Measurements from ENCODE around the gene LYRM4.

The LYRM4 gene

DNA sequence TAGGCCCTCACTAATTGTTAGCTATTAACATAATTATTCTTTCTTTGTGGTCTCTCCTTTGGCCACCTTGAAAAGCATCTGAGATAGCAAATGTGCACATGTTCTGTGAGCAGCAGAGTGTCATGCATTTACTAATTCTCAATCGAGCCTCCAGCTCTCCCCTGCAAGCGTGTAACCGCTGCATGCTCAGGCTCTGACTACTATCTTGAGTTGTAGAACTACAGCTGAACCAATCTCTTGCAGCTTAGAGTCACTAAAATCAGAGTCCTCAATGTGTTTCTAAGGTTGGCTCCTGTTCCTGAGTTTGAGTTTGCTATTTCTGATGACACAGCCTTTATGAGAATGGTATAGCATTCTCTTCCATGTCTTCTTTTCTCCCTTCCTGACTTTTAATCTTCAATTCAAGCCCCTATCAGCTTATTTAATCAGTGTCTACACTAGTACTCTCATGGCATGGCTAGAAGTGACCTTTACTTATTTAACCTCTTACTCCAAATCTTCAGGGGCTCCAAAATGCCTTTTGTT is 110.1 kb downstream of the LYRM4 start:
- H3K4me3 ChIP-seq (ENCODE audit: low read depth in 1 of 2, low read length in 1 of 2), result no peak overlapping the region
- no peak overlapping the region for H3K27ac ChIP-seq
- TF ChIP-seq, protein P1, sequence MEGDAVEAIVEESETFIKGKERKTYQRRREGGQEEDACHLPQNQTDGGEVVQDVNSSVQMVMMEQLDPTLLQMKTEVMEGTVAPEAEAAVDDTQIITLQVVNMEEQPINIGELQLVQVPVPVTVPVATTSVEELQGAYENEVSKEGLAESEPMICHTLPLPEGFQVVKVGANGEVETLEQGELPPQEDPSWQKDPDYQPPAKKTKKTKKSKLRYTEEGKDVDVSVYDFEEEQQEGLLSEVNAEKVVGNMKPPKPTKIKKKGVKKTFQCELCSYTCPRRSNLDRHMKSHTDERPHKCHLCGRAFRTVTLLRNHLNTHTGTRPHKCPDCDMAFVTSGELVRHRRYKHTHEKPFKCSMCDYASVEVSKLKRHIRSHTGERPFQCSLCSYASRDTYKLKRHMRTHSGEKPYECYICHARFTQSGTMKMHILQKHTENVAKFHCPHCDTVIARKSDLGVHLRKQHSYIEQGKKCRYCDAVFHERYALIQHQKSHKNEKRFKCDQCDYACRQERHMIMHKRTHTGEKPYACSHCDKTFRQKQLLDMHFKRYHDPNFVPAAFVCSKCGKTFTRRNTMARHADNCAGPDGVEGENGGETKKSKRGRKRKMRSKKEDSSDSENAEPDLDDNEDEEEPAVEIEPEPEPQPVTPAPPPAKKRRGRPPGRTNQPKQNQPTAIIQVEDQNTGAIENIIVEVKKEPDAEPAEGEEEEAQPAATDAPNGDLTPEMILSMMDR (IDR thresholded peaks at IDR 0.05), result no peak
- no peaks in the 10 kb centered on the region for H3K4me1 ChIP-seq (ENCODE audit: control insufficient read depth in 1 of 2, insufficient read depth in 1 of 2, low read depth in 1 of 2, low read length in 1 of 2)
- no peaks in the 10 kb centered on the region for H3K9me3 ChIP-seq
- no peaks in the 10 kb centered on the region for H3K27me3 ChIP-seq
- no peaks in the 10 kb centered on the region for H3K36me3 ChIP-seq

- Histone ChIP-seq H3K9me3 (no peaks in the 10 kb centered on the region), H3K27me3 (no peaks in the 10 kb centered on the region), H3K36me3 (no peaks in the 10 kb centered on the region), H3K4me3 (ENCODE audit: low read depth in 1 of 2, low read length in 1 of 2) (no peak overlapping the region), H3K27ac (no peak overlapping the region), H3K4me1 (ENCODE audit: control insufficient read depth in 1 of 2, insufficient read depth in 1 of 2, low read depth in 1 of 2, low read length in 1 of 2) (no peaks in the 10 kb centered on the region)
- TF ChIP-seq, protein P1 (IDR thresholded peaks at IDR 0.05), result no peak
Measured at GRCh38 chr6:5149891-5150290, 110.9 kb downstream of the LYRM4 start.

- no peaks in the 10 kb centered on the region for H3K9me3 ChIP-seq
- H3K36me3 ChIP-seq, result no peaks in the 10 kb centered on the region
- H3K27ac ChIP-seq, result no peak overlapping the region
- no peaks in the 10 kb centered on the region for H3K27me3 ChIP-seq
- TF ChIP-seq, protein P1 (IDR thresholded peaks at IDR 0.05), result no peak
- H3K4me1 ChIP-seq (ENCODE audit: control insufficient read depth in 1 of 2, insufficient read depth in 1 of 2, low read depth in 1 of 2, low read length in 1 of 2), result no peaks in the 10 kb centered on the region
- no peak overlapping the region for H3K4me3 ChIP-seq (ENCODE audit: low read depth in 1 of 2, low read length in 1 of 2)
Measured at GRCh38 chr6:5149159-5149704, 111.5 kb downstream of the LYRM4 start.

GRCh38 chr6:5146398-5146797 is 114.4 kb downstream of the LYRM4 start:
- no peak overlapping the region for H3K4me3 ChIP-seq (ENCODE audit: low read depth in 1 of 2, low read length in 1 of 2)
- TF ChIP-seq, protein P1 (IDR thresholded peaks at IDR 0.05), result no peak
- H3K27me3 ChIP-seq, result no peaks in the 10 kb centered on the region

DNA sequence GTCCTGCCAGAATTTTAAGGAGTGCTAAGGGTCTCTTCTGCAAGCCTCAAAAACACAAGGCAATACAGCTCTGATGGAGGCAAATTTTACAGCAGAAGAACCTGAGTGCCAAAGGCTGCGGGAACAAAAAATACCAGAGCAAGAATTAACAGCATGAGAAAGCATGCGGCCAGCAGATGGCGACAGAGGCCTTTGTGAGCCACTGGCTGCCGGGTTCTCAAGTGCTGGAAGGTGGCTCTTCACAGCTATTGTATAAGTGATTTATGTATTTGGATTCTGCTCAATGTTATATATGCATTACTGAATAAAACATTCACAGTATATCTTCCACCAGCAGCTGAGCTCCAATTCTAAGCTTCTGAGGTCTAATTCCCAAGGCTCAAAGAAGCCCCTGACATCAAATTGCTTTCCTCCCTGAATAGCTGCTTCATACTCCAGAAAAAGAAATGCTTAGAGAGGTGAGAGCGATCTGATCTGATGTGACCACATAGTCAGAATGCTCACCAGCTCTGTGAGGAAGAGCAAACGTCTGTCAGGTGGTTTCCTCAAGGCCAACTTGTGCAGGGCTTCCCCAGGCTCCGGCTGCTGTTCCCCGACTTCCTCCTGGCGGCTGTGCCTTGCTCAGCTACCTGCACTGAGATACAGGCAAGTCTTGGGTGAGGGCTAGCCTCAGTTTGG is 117.0 kb downstream of the LYRM4 start:
- TF ChIP-seq, protein P1 (IDR thresholded peaks at IDR 0.05), result peak; percentile 70
- Histone ChIP-seq H3K27me3 (no peaks in the 10 kb centered on the region), H3K36me3 (no peaks in the 10 kb centered on the region), H3K4me3 (ENCODE audit: low read depth in 1 of 2, low read length in 1 of 2) (no peak overlapping the region), H3K27ac (no peak overlapping the region), H3K4me1 (ENCODE audit: control insufficient read depth in 1 of 2, insufficient read depth in 1 of 2, low read depth in 1 of 2, low read length in 1 of 2) (no peaks in the 10 kb centered on the region), H3K9me3 (no peaks in the 10 kb centered on the region)

More at GRCh38 chr6:5146398-5146797, 114.4 kb downstream of the LYRM4 start:
- Histone ChIP-seq H3K27ac (no peak overlapping the region), H3K36me3 (no peaks in the 10 kb centered on the region), H3K9me3 (no peaks in the 10 kb centered on the region), H3K4me1 (ENCODE audit: control insufficient read depth in 1 of 2, insufficient read depth in 1 of 2, low read depth in 1 of 2, low read length in 1 of 2) (no peaks in the 10 kb centered on the region)
